ENCODE measurements around the gene OTOF.

GRCh38 chr2:26442707-26443106, 35.2 kb downstream of the OTOF start:
- TF ChIP-seq JUND (IDR thresholded peaks at IDR 0.05) (no peak), EZH2 (IDR thresholded peaks at IDR 0.05) (no peak), POLR2A (IDR thresholded peaks at IDR 0.05; ENCODE audit: borderline replicate concordance, extremely low read depth, insufficient read depth, insufficient read length) (no peak), YY1 (IDR thresholded peaks at IDR 0.05; ENCODE audit: extremely low read depth, insufficient replicate concordance, low read depth, low read length) (no peak), SP1 (IDR thresholded peaks at IDR 0.05; ENCODE audit: low read depth) (no peak), ELF1 (IDR thresholded peaks at IDR 0.05; ENCODE audit: borderline replicate concordance, low read depth) (no peak), EZH2phosphoT487 (IDR thresholded peaks at IDR 0.05; ENCODE audit: borderline replicate concordance) (no peak), CEBPB (IDR thresholded peaks at IDR 0.05; ENCODE audit: low read depth) (no peak), SIN3A (IDR thresholded peaks at IDR 0.05; ENCODE audit: low read depth) (no peak), ZFX (IDR thresholded peaks at IDR 0.05) (no peak), ZNF274 (IDR thresholded peaks at IDR 0.05; ENCODE audit: low read depth, low read length) (no peak)
- TF ChIP-seq, protein P1, sequence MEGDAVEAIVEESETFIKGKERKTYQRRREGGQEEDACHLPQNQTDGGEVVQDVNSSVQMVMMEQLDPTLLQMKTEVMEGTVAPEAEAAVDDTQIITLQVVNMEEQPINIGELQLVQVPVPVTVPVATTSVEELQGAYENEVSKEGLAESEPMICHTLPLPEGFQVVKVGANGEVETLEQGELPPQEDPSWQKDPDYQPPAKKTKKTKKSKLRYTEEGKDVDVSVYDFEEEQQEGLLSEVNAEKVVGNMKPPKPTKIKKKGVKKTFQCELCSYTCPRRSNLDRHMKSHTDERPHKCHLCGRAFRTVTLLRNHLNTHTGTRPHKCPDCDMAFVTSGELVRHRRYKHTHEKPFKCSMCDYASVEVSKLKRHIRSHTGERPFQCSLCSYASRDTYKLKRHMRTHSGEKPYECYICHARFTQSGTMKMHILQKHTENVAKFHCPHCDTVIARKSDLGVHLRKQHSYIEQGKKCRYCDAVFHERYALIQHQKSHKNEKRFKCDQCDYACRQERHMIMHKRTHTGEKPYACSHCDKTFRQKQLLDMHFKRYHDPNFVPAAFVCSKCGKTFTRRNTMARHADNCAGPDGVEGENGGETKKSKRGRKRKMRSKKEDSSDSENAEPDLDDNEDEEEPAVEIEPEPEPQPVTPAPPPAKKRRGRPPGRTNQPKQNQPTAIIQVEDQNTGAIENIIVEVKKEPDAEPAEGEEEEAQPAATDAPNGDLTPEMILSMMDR (IDR thresholded peaks at IDR 0.05 in 2 of 3, conservative IDR thresholded peaks at IDR 0.05 in 1 of 3; ENCODE audit: borderline replicate concordance in 1 of 3, insufficient read depth in 1 of 3, low read depth in 2 of 3, low read length in 2 of 3) = no peak
- TF ChIP-seq, protein P2, sequence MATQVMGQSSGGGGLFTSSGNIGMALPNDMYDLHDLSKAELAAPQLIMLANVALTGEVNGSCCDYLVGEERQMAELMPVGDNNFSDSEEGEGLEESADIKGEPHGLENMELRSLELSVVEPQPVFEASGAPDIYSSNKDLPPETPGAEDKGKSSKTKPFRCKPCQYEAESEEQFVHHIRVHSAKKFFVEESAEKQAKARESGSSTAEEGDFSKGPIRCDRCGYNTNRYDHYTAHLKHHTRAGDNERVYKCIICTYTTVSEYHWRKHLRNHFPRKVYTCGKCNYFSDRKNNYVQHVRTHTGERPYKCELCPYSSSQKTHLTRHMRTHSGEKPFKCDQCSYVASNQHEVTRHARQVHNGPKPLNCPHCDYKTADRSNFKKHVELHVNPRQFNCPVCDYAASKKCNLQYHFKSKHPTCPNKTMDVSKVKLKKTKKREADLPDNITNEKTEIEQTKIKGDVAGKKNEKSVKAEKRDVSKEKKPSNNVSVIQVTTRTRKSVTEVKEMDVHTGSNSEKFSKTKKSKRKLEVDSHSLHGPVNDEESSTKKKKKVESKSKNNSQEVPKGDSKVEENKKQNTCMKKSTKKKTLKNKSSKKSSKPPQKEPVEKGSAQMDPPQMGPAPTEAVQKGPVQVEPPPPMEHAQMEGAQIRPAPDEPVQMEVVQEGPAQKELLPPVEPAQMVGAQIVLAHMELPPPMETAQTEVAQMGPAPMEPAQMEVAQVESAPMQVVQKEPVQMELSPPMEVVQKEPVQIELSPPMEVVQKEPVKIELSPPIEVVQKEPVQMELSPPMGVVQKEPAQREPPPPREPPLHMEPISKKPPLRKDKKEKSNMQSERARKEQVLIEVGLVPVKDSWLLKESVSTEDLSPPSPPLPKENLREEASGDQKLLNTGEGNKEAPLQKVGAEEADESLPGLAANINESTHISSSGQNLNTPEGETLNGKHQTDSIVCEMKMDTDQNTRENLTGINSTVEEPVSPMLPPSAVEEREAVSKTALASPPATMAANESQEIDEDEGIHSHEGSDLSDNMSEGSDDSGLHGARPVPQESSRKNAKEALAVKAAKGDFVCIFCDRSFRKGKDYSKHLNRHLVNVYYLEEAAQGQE (IDR thresholded peaks at IDR 0.05; ENCODE audit: low read depth) = no peak

All from HCT116 (cell line).